Mucosa of descending colon (tissue), 3 donors: ENCODE results near the gene OR51V1. TPM values are rescaled to one million over a fixed set of nuclear protein-coding genes. Genes with fewer than 3 reads are reported as not detected.
"Not testable (repeated sequence)": the region's sequence is repeated elsewhere in the genome, so short reads cannot be mapped to it uniquely, and the experiment has no call there.

Experiments used
- ATAC-seq: fragments of 200-7000 bp; cut with Tn5 transposase; one replicate; pipeline ENCODE4 v1.9.1; 2020; ENCODE audit warnings: mild to moderate bottlenecking, moderate library complexity
- DNase-seq, 3 donors: peaks; one replicate each; pipeline ENCODE4 v3.0.0-alpha.2; 2020
- H3K36me3 ChIP-seq: fragments of 200-600 bp; one replicate; pipeline ENCODE4 v1.8.0; 2021; ENCODE audit warnings: low read depth, mild to moderate bottlenecking
- H3K4me1 ChIP-seq: fragments of 200-600 bp; one replicate; pipeline ENCODE4 v1.8.0; 2021; ENCODE audit warnings: low read depth, mild to moderate bottlenecking
- H3K4me3 ChIP-seq: fragments of 200-600 bp; one replicate; pipeline ENCODE4 v1.8.0; 2021; ENCODE audit warnings: mild to moderate bottlenecking
- H3K9me3 ChIP-seq: fragments of 200-600 bp; one replicate; pipeline ENCODE4 v1.8.0; 2021; ENCODE audit warnings: mild to moderate bottlenecking
- intact Hi-C, 2 donors: fragments of 100-400 bp; cut with DNase I in 1 of 2; cut with micrococcal nuclease in 1 of 2; formaldehyde crosslinking; loops; one replicate each; pipeline versions ENCODE4 v1.11.0 to v1.11.1; 2022; cut with DNase I, micrococcal nuclease
- long read RNA-seq, 2 donors: library from polyadenylated mRNA; unstranded; transcript quantifications; one replicate each; pipeline ENCODE4 v2.0.0, GENCODE V29; 2019 to 2021
- total RNA-seq, 3 donors: library from RNA; stranded (reverse); fragmentation: NEBNext Ultra II Directional in 2 of 3; extraction: Animal tissue kit (Norgen Biotek cat#: 25700) in 2 of 3; gene quantifications; one replicate each; pipeline versions ENCODE4 v1.2.1 to v1.2.4, GENCODE V29; 2021 to 2023
- TF ChIP-seq, protein P1 (sequence below): fragments of 200-600 bp; IDR thresholded peaks from one replicate; pipeline ENCODE4 v1.8.0; 2022; ENCODE audit warnings: antibody characterized with exemption, mild to moderate bottlenecking
- donor health status: DM: no; HTN: no; CAD: no; lungs with moderate emphysema.
- donor health status: DM: no; HTN: no; CAD: no.
- donor health status: DM: no; HTN: yes; CAD: no.

OR51V1 gene
- total RNA-seq = not detected
- long read RNA-seq, donor 1 = 0 reads
- long read RNA-seq, donor 2 = 0 reads

DNA sequence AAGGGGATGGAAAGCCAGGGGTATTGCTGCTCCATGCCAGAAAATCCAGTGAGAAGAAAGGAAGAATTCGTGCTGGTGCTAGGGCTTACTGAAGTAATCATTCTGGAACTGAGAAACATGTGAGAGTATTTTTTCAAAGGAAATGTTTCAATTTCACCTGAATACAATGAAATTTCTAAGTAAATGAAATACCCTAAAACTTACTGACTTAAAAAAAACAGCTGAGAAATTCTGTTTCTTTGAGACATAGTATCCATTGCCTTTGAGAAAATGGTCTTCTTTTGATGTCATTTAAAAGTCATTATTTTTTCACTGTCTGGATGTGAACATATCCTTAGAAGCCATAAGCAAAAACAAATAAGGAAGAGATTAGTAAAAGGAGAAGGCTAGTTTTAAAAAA lies at the start of gene OR51V1:
TSS of gene OR51V1 (minus strand) at position 101 of the 400 bp plus-strand sequence. CDS start at position 101, 0 bp downstream.
- intact Hi-C loops = no loop called here

DNA sequence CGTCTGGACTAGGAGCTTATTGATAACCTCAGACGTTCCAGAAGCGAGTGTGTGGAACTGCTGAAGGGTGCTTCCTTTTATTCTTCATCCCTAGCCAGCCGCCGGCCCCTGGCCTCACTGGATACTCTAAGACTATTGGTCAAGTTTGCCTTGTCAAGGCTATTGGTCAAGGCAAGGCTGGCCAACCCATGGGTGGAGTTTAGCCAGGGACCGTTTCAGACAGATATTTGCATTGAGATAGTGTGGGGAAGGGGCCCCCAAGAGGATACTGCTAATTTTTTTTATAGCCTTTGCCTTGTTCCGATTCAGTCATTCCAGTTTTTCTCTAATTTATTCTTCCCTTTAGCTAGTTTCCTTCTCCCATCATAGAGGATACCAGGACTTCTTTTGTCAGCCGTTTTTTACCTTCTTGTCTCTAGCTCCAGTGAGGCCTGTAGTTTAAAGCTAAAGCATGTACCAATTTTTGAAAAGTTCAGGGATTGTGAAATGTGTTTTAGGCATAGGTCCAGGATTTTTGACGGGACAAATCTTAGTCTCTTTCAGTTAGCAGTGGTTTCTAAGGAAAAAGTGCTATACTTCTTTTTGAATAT lies 49.4 kb upstream of the OR51V1 start, which contains the start of gene HBG1:
TSS of gene HBG1 (minus strand) at position 51 of the 590 bp plus-strand sequence. CDS start 53 bp downstream, outside the sequence.
- H3K4me3 ChIP-seq = not testable (repeated sequence)

More for the DNA sequence above, at the start of gene OR51V1:
- TF ChIP-seq, protein P1, sequence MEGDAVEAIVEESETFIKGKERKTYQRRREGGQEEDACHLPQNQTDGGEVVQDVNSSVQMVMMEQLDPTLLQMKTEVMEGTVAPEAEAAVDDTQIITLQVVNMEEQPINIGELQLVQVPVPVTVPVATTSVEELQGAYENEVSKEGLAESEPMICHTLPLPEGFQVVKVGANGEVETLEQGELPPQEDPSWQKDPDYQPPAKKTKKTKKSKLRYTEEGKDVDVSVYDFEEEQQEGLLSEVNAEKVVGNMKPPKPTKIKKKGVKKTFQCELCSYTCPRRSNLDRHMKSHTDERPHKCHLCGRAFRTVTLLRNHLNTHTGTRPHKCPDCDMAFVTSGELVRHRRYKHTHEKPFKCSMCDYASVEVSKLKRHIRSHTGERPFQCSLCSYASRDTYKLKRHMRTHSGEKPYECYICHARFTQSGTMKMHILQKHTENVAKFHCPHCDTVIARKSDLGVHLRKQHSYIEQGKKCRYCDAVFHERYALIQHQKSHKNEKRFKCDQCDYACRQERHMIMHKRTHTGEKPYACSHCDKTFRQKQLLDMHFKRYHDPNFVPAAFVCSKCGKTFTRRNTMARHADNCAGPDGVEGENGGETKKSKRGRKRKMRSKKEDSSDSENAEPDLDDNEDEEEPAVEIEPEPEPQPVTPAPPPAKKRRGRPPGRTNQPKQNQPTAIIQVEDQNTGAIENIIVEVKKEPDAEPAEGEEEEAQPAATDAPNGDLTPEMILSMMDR = no peak
- no peak for DNase-seq
- no peak within 1 kb of the TSS for H3K4me3 ChIP-seq
- no peaks in the 10 kb centered on the region for H3K36me3 ChIP-seq
- no peaks in the 10 kb centered on the region for H3K4me1 ChIP-seq
- no peak for ATAC-seq
- H3K9me3 ChIP-seq = no peaks in the 10 kb centered on the region

GRCh38 chr11:5248498-5248897 lies 48.0 kb upstream of the OR51V1 start:
- DNase-seq, ATAC-seq, intact Hi-C loops, H3K4me1 ChIP-seq, H3K9me3 ChIP-seq, H3K36me3 ChIP-seq, H3K4me3 ChIP-seq: not testable (repeated sequence)

More for the DNA sequence above, 49.4 kb upstream of the OR51V1 start, which contains the start of gene HBG1:
- H3K4me1 ChIP-seq, intact Hi-C loops, DNase-seq, H3K9me3 ChIP-seq, H3K36me3 ChIP-seq, ATAC-seq: not testable (repeated sequence)

DNA sequence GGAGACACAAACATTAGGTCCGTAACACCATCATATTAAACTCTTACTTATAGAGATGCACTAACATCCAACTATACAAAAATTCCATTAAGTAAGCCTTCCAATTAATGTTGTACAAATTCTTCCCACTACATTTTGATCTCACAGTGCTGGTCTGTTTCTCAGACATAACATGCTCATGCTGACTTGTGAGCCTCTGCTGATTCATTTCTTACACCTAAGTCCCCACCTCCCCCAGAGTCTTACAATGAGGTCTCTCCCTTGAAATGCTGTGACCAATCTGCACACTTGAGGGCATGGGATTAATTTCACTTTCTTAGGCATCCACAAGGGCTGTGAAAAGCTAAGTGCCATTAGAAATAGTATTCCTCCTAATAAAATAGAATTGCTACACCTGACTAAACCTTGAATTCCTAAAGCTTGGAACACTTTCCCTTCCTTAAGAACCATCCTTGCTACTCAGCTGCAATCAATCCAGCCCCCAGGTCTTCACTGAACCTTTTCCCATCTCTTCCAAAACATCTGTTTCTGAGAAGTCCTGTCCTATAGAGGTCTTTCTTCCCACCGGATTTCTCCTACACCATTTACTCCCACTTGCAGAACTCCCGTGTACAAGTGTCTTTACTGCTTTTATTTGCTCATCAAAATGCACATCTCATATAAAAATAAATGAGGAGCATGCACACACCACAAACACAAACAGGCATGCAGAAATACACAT lies 47.1 kb upstream of the OR51V1 start:
- TF ChIP-seq, protein P1 = no peak
- ATAC-seq = no peak

DNA sequence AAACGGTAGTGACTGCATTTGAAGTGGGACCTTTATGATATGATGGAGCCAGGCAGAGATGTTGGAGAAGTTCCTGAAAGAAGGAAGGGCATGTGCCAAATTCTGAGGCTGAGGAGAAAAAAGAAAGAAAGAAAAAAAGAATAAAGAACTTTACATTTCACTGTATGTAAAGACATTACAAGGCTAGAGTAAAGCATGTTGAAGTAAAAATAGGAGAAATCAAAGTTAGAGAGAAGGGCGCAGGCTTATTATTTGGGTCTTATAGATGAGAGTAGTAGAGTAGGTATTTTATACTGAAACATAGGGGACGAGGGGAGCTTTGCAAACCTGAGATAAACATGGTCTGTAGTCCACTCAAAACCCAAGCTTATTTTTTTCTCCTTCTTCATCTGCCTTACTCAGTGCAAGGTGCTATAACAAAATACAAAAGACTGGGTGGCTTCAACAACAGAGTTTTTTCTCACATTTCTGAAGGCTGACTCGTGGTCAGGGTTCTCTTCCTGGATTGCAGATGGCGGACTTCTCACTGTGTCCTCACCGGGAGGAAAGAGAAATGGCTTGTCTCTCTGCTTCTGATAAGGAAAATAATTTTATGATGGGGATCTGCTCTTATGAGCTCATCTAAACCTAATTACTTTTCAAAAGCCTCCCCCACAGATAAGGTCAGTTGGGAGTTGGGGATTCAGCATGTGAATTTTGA lies 46.4 kb upstream of the OR51V1 start:
- ATAC-seq (no peak), DNase-seq (no peak)
- Histone ChIP-seq H3K36me3 (no peaks in the 10 kb centered on the region), H3K4me1 (no peaks in the 10 kb centered on the region), H3K9me3 (no peaks in the 10 kb centered on the region), H3K4me3 (no peak overlapping the region)
- TF ChIP-seq, protein P1 = no peak
- intact Hi-C loops = no loop called here

More for the DNA sequence above, 47.1 kb upstream of the OR51V1 start:
- H3K9me3 ChIP-seq = no peaks in the 10 kb centered on the region
- intact Hi-C loops = no loop called here
- no peak overlapping the region for H3K4me3 ChIP-seq
- H3K36me3 ChIP-seq = no peaks in the 10 kb centered on the region
- DNase-seq = no peak
- H3K4me1 ChIP-seq = no peaks in the 10 kb centered on the region

DNA sequence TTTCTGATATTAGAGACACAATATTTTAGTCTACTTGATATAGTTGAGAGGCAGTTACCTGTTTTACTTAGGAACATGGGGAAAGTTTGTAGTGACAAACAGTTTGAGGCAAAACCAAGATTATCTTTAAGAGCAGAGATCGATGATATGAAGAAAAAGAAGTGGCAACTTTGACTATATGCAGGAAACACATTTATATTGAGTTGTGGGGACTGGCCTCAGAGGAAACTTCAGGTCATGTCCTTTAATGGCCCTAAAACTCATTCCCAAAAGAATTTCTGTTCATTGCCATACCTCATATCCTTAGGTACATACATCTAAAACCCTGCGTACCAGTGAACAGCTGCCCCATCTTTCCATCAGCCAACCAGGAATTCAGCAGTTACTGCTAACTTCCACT lies 44.7 kb upstream of the OR51V1 start:
- Histone ChIP-seq H3K4me1 (no peaks in the 10 kb centered on the region), H3K4me3 (no peak overlapping the region), H3K36me3 (no peaks in the 10 kb centered on the region), H3K9me3 (no peaks in the 10 kb centered on the region)
- intact Hi-C loops = no loop called here
- TF ChIP-seq, protein P1 = no peak
- DNase-seq (no peak), ATAC-seq (no peak)
